Activated naive CD8-positive, alpha-beta T cell treated with anti-CD3 and anti-CD28 coated beads for 36 hours (primary cell): ENCODE measurements around the gene TTLL11. TPM values are rescaled to one million over a fixed set of nuclear protein-coding genes. Genes with fewer than 3 reads are reported as not detected.

ENCODE experiments used
- DNase-seq: peaks from one replicate; pipeline ENCODE4 v3.0.0; 2021
- H3K27ac Mint-ChIP-seq: one replicate; pipeline ENCODE4 v1.8.0; 2022; ENCODE audit warnings: mild to moderate bottlenecking, moderate library complexity, mixed read lengths
- H3K27me3 Mint-ChIP-seq: one replicate; pipeline ENCODE4 v1.8.0; 2022; ENCODE audit warnings: mild to moderate bottlenecking, mixed read lengths
- H3K36me3 Mint-ChIP-seq: one replicate; pipeline ENCODE4 v1.8.0; 2021; ENCODE audit warnings: mild to moderate bottlenecking, mixed read lengths
- H3K4me1 Mint-ChIP-seq: one replicate; pipeline ENCODE4 v1.8.0; 2021; ENCODE audit warnings: mixed read lengths
- H3K4me3 Mint-ChIP-seq: one replicate; pipeline ENCODE4 v1.8.0; 2022; ENCODE audit warnings: mild to moderate bottlenecking, moderate library complexity, mixed read lengths
- H3K9me3 Mint-ChIP-seq: one replicate; pipeline ENCODE4 v1.8.0; 2022; ENCODE audit warnings: mixed read lengths
- total RNA-seq, 2 experiments: library from RNA; stranded (reverse); gene quantifications; one replicate each; pipeline ENCODE4 v1.2.3, GENCODE V29; 2021

Gene TTLL11
- total RNA-seq, 2 experiments from 2014 or later = 2.5 to 2.8 TPM

DNA sequence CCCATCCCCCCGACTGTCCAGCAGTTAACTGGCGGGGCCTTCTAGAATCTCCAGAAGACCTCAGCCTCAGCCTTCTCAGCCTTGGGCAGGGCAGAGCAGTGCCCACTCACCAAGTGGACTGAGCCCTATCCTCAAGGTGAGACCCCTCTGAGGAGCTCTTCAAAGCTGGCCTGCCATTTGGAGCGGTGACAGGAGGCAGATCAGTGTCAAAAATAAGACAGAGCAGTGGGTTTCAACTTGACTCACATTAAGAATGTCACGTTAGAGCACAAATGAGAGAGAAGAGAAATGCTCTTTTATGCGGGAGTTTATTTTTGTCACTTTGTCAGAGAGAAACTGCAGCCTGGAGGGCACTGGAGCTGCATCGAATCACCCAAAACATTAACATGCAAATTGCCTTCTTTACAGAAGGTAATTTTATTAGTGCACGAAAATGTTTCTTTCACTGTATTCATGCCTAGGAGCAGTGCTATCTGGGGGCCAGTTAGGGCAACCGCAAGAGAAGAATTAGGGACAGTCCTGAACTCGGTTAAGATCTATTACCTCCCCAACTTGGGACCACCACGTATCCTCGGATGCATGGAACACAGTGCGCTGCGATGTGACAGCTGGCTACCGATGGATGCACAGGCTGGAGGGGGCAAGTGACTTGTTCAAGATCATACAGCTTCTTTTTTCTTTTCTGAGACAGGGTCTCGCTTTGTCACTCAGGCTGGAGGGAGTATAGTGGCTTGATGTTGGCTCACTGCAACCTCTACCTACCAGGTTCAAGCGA lies 253.2 kb downstream of the TTLL11 start:
- no peak overlapping the region for H3K4me3 Mint-ChIP-seq
- peaks cover 4% of the 10 kb centered on the region for H3K36me3 Mint-ChIP-seq
- peaks cover 16% of the 10 kb centered on the region for H3K4me1 Mint-ChIP-seq
- H3K9me3 Mint-ChIP-seq = peaks cover 9% of the 10 kb centered on the region
- peak; percentile 31 for DNase-seq
- peak overlapping the region; percentile 5 for H3K27ac Mint-ChIP-seq
- peaks cover 15% of the 10 kb centered on the region for H3K27me3 Mint-ChIP-seq

DNA sequence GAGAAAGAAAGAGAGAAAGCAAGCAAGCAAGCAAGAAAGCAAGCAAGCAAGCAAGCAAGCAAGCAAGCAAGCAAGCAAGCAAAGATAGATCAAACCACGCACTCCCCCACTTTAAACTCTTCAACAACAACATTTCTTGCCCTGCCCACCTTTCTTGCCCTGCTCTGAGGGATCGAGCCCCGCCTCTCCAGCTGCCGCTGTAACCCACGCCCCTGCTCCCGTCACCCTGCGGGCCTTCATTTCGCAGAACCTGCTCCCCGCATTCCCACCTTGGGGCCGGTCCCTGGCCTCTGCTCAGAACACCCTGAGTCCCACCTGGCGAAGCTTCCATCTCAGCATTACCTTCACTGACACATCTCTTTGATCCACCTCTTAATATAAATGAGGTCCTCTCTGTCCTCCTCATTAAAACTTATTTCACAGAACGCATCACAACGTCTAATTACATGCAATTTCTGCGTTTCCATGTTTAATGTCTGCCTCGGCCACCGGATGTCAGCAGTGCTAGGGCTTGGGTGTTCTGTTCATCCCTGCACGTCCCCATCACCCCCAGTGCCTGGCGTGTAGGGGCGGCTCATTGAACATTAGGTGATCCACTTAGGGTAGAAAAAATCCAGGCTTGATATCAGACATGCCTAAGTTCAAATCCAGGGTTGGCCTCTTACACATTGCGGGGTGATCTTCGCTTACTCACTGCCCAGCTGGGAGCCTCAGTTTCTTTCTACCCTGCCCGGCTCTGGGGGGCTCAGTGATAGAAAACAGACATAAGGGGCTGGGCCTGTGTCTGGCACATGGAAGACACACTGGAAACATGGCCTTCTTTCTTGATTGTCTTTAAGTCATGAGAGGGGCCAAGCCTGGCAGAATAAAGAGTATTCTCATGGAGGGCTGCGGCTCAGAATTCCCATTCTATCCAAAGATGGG lies 254.1 kb downstream of the TTLL11 start:
- H3K27me3 Mint-ChIP-seq = peaks cover 12% of the 10 kb centered on the region
- H3K4me1 Mint-ChIP-seq = peaks cover 16% of the 10 kb centered on the region
- DNase-seq = no peak
- no peak overlapping the region for H3K27ac Mint-ChIP-seq
- peaks cover under 1% of the 10 kb centered on the region for H3K36me3 Mint-ChIP-seq
- no peak overlapping the region for H3K4me3 Mint-ChIP-seq
- peaks cover under 1% of the 10 kb centered on the region for H3K9me3 Mint-ChIP-seq

DNA sequence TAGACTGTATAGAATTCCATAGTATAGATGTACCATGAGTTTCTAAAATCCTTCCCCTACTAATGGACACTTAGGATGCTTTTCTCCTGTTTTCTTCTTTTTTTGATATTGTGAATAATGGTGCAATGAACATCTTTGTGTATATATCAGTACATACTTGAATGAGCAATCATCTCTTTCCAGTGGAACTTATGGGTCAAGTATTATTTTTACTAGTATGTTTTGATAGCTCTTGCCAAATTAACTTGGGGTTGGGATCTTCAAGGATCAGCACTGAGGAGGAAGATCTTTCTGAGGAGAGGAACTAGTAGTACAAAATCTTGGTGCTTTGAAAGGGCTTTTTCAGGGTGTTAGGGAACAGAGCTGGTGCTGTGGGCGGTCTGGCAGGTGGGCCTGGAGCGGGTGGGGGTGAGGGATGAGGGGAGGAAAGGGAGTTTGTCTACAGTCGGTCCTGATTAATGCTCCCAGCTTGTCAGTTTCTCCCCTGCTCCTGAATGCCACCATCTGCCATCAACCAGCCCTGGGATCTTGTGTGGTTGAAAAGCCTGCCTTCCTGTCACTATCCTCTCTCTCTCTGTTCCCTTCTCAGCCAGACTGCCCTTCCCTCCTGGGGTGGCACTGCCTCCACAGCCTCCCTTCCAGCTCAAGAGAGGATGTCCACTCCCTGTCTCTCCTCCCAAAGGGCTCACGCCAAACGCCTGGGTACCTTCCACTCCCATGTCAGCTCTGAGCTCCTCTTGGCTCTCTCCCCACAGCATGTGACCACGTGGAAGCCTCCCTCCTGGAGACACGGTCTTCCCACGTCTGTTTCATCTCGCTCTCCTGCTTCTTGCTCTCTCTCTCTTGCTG lies 255.8 kb downstream of the TTLL11 start:
- no peaks in the 10 kb centered on the region for H3K9me3 Mint-ChIP-seq
- no peak overlapping the region for H3K4me3 Mint-ChIP-seq
- H3K27ac Mint-ChIP-seq = no peak overlapping the region
- H3K27me3 Mint-ChIP-seq = peaks cover 12% of the 10 kb centered on the region
- no peaks in the 10 kb centered on the region for H3K36me3 Mint-ChIP-seq
- peaks cover 16% of the 10 kb centered on the region for H3K4me1 Mint-ChIP-seq
- no peak for DNase-seq

DNA sequence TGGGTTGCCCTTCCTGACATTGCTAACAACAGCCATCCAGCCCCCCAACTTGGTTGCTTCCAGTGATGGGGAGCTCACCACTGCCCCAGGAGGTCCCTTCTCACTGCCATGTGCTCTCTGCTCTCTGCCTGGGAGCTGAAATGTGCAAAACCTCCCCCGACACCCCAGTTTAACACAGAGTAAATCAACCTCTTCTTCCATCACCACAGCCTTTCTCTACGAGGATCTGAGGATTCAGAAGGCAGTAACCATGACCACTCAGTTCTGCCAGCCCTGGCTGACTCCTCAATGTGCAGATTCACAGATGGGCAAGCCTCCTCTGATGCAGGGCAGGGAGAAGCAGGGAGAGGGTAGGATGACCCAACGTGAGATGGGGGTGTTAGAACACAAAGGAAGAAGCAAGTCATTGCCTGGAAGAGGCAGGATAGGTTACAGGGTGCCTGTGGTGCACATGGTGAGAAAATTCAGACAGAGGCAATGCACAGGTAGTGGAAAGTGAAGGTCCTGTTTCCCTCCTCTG lies 256.7 kb downstream of the TTLL11 start:
- Mint-ChIP-seq H3K27me3 (peaks cover 7% of the 10 kb centered on the region), H3K9me3 (no peaks in the 10 kb centered on the region), H3K27ac (no peak overlapping the region), H3K36me3 (no peaks in the 10 kb centered on the region), H3K4me1 (peaks cover 10% of the 10 kb centered on the region), H3K4me3 (no peak overlapping the region)
- no peak for DNase-seq

DNA sequence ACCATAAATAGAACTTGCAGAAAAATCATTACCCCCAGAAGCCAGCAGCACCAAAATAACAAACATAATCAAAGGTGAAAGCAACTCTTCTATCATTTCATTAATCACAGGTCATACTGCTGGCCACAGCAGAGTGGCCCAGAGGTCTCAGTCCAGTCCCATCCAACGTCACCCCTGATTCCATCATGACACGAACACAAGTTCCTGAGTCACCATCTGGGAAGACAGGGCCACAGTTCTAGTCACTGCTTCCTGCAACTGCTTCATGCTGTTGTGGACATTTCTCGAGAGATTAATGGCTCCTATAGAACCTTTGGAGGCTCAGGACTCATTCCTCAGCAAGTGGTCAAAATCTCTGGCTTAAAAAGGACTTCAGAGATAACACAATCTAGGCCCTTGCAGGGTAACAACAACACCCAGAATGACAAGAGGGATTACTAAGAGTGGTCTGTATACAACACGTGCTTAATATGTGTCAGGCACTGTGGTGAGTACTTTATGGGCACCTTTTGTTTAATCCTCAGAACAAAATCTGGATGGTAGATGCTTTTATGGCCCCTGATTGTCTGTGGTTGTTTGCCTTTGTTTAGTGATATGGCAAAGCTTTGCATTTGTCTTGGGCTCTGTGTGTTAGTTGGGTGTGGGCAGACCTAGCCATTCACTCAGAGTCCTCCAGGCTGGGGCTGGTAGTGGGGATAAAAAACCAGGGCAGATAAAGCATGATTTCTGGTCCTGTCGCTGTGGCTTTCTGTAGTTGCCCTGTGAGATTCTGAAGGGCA lies 257.3 kb downstream of the TTLL11 start:
- Mint-ChIP-seq H3K36me3 (no peaks in the 10 kb centered on the region), H3K27ac (no peak overlapping the region), H3K4me3 (no peak overlapping the region), H3K4me1 (peaks cover 4% of the 10 kb centered on the region), H3K9me3 (no peaks in the 10 kb centered on the region), H3K27me3 (peaks cover 2% of the 10 kb centered on the region)
- DNase-seq = no peak

DNA sequence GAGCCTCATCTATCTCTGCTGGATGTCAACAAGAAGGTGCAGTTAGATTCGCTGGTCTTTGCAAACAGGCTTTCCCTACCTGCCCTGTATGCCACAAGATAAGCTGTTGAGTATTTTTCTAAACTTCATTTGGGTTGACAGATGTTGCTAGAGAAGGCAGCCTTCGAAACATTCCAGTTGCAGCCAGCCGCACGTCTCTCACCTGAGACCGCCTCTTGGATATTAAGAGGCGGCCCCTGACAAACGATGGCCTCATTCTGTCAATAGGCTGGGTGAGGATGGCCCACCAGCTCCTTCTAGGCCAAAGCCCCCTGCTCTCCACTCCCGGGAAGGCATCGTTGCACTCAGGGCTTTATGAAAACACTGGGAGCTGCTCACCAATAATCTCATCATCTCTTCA lies 260.0 kb downstream of the TTLL11 start:
- no peak for DNase-seq
- Mint-ChIP-seq H3K36me3 (no peaks in the 10 kb centered on the region), H3K4me3 (no peak overlapping the region), H3K27ac (no peak overlapping the region), H3K27me3 (no peaks in the 10 kb centered on the region), H3K9me3 (no peaks in the 10 kb centered on the region), H3K4me1 (no peaks in the 10 kb centered on the region)

DNA sequence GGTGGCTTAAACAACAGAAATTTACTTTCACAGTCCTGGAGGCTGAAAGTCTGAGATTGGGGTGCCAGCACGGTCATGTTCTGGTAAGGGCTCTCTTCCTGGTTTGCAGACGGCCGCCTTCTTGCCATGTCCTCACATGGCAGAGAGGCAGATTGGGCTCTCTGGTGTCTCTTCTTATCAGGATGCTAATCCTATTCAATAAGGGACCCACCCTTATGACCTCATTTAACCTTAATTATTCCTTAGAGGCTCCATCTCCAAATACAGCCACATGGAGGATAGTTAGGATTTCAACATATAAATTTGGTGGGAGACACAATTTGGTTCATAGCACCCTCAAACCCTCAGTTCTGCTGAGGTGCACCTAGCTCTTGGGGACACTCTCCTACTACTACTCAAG lies 261.2 kb downstream of the TTLL11 start:
- no peak overlapping the region for H3K27ac Mint-ChIP-seq
- no peaks in the 10 kb centered on the region for H3K27me3 Mint-ChIP-seq
- no peaks in the 10 kb centered on the region for H3K9me3 Mint-ChIP-seq
- DNase-seq = no peak
- H3K4me1 Mint-ChIP-seq = no peaks in the 10 kb centered on the region
- no peaks in the 10 kb centered on the region for H3K36me3 Mint-ChIP-seq
- H3K4me3 Mint-ChIP-seq = no peak overlapping the region

DNA sequence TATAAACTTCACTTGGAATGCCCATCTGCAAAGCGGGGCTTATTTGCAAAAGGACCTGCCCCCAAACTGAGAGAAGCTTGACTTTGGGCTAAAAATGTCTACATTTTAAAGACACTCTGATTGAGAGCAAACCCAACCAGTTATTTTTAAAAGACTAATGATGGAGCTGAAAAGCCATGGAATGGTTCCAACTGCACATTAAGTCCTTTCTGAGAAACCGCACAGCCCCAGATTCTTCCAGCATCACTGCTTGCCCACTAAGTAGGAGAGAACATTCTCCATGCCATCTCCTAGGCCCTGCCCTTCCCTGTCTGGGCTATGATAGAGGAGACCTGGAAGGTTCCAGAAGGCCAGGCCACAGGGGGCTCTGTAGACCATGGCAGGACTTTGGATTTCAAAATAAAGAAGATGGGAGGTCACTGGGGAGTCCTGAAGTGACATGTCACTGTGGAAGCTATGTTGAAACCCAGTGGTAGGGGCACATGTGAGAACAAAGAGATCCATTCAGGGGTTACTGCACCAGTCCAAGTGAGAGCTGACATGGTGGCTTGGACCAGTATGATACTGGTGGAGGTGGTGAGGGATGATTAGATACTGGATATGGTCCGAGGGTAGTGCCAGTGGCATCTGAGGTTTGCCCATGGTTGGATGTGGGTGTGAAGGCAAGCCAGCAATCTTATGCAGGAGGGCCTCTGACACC lies 262.5 kb downstream of the TTLL11 start:
- Mint-ChIP-seq H3K27ac (no peak overlapping the region), H3K27me3 (no peaks in the 10 kb centered on the region), H3K4me1 (no peaks in the 10 kb centered on the region), H3K9me3 (no peaks in the 10 kb centered on the region), H3K4me3 (no peak overlapping the region), H3K36me3 (no peaks in the 10 kb centered on the region)
- no peak for DNase-seq

DNA sequence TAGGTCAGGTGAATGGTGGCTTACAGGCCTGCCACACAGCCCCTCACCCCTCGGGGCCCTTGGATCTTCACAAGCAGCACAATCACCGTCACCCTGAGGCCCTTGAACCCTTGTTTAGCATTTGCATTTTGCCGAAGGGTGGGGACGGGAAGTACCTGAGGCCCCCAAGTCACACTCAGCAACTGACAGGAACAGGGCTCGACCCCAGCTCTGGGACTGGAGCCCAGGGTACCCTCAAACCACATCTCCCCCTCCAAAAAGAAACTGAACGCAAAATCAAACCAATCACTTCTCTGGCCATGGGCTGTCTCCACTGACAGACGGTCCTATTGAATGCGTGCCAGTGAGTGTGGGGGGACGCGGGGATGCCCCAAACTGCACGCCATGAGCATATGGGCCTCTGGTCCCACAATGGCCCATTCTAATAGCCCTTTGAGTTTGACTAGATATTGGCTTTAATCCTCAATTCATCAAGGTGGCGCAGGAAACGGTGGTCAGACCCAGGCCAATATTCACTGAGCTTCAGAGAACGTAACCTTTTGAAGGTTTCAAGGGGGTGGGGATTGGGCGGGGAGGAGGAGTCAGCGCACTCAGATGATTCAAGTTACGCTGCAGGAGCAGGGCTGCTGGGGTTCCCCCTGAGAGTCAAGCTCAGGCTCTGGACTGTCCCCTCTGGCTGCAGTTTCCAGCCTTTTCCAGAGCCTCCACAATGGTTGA lies 265.7 kb downstream of the TTLL11 start:
- H3K27ac Mint-ChIP-seq = no peak overlapping the region
- H3K4me1 Mint-ChIP-seq = no peaks in the 10 kb centered on the region
- no peaks in the 10 kb centered on the region for H3K27me3 Mint-ChIP-seq
- no peak for DNase-seq
- H3K36me3 Mint-ChIP-seq = no peaks in the 10 kb centered on the region
- no peak overlapping the region for H3K4me3 Mint-ChIP-seq
- no peaks in the 10 kb centered on the region for H3K9me3 Mint-ChIP-seq

DNA sequence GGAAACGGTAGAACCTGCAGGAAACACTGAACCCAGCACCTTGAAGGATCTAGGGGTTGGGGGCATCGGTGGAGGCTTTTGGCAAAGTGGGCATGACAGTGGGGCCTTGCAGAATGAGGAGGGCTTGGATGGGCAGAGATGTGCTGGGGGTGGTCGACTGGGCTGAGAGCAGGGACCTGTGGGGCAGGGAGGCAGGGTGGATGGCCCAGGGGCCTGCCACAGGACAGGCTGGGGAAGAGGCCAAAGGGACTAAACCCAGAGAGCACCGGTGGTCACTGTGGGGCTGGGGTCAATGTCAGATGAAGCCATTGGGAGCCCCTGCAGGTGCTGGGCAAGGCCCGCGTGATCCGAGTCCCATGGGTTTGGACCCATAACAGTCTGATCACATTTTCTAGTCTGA lies 266.4 kb downstream of the TTLL11 start:
- Mint-ChIP-seq H3K27ac (no peak overlapping the region), H3K27me3 (no peaks in the 10 kb centered on the region), H3K36me3 (no peaks in the 10 kb centered on the region), H3K4me1 (no peaks in the 10 kb centered on the region), H3K9me3 (no peaks in the 10 kb centered on the region), H3K4me3 (no peak overlapping the region)
- DNase-seq = no peak

DNA sequence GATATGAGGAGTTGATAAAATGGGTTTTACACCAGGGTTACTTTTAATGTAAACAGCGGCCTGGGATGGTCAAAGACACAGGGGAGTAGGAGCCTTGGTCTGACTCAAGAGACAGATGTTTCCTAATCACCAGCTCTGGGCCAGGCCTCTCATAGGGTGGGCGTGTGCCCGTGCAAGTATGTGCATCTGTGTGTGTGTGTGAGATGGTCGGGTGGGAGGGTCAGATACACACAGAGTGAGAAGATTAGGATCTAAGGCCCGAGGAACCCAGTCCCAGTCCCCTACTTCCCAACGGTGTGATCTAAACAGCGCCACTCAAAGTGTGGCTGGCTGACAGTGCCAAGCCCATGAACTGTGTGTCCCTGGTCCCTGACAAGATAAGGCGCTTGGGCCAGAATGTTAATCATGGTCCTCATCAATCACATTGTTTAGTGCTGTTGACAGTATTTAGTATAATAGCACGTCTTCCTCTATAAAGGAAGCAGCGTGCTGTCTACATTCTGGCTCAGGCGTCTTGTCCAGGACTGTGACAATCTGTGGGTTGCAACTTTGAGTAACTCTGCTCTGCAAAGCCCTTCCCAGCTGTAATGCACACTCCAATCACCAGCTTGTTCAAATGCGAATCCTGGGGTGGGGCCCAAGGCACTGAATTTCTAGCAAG lies 267.9 kb downstream of the TTLL11 start:
- no peaks in the 10 kb centered on the region for H3K4me1 Mint-ChIP-seq
- no peak for DNase-seq
- H3K27me3 Mint-ChIP-seq = no peaks in the 10 kb centered on the region
- no peak overlapping the region for H3K4me3 Mint-ChIP-seq
- H3K9me3 Mint-ChIP-seq = no peaks in the 10 kb centered on the region
- no peak overlapping the region for H3K27ac Mint-ChIP-seq
- no peaks in the 10 kb centered on the region for H3K36me3 Mint-ChIP-seq

DNA sequence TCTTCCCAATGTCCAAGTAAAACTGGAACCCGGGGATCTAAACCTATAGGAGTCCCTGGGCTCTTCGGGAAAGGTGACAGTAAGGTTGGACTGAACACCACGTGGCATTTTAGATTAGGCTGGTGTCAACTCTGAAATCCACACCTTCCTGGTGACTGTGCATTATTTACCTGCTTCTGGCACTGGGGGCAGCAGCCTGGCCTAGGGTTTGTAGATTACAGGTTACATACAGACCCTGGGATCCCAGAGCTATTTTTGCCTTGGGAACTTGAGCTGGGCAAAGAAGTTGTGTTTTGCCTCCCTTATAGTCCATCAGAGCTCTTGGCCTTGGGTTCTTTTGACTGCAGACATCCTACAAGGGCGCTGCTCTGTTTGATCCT lies 268.5 kb downstream of the TTLL11 start:
- no peak for DNase-seq
- H3K4me3 Mint-ChIP-seq = no peak overlapping the region
- no peak overlapping the region for H3K27ac Mint-ChIP-seq
- H3K36me3 Mint-ChIP-seq = no peaks in the 10 kb centered on the region
- no peaks in the 10 kb centered on the region for H3K27me3 Mint-ChIP-seq
- H3K4me1 Mint-ChIP-seq = no peaks in the 10 kb centered on the region
- H3K9me3 Mint-ChIP-seq = no peaks in the 10 kb centered on the region
